GM12892 (cell line): ENCODE results near the gene PLPPR3.

ENCODE experiments used
- POLR2A ChIP-seq: IDR thresholded peaks from 2 replicates; pipeline ENCODE4 v1.6.1; 2011; ENCODE audit warnings: low read depth, low read length, control low read depth
- TAF1 ChIP-seq: IDR thresholded peaks from 2 replicates; pipeline ENCODE4 v1.6.1; 2011; ENCODE audit warnings: low read depth, mild to moderate bottlenecking, control low read depth, low read length, borderline replicate concordance

- TF ChIP-seq POLR2A: no peak
- no peak for TF ChIP-seq TAF1
Observed at GRCh38 chr19:858284-858683, 36.5 kb upstream of the PLPPR3 start.
